ENCODE results near the gene AKAP6. TPM values are rescaled to one million over a fixed set of nuclear protein-coding genes. Genes with fewer than 3 reads are reported as not detected.
"Not testable (repeated sequence)": the region's sequence is repeated elsewhere in the genome, so short reads cannot be mapped to it uniquely, and the experiment has no call there.

Gene AKAP6
- total RNA-seq, 1 donor from 2014 or later: 7.7 TPM

DNA sequence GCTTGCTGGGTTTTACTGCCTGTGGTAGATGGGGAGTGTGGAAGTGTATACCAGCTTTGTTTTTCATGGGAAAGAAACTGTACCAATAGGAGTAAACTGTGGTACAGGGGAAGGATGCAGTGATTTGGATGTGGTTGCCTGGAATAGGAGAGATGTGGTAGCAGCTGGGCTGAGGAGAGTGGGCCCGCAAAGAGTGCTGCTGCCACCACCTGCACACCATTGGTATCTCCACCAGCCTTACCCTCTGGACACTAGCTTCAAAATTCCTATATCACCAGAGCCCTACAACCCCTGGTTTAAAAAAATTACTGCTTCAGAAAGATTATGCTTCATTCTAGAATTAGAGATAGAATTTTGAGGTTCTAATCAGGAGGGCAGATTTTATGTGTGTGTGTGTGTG, 53.6 kb downstream of the AKAP6 start:
- Histone ChIP-seq H3K27me3 (no peaks in the 10 kb centered on the region), H3K9me3 (no peaks in the 10 kb centered on the region), H3K36me3 (no peaks in the 10 kb centered on the region), H3K27ac (no peak overlapping the region), H3K4me3 (no peak overlapping the region), H3K4me1 (no peaks in the 10 kb centered on the region)
- DNase-seq (no peak), ATAC-seq (no peak)
- intact Hi-C loops (cut with DNase I): no loop called here
- TF ChIP-seq, protein P1, sequence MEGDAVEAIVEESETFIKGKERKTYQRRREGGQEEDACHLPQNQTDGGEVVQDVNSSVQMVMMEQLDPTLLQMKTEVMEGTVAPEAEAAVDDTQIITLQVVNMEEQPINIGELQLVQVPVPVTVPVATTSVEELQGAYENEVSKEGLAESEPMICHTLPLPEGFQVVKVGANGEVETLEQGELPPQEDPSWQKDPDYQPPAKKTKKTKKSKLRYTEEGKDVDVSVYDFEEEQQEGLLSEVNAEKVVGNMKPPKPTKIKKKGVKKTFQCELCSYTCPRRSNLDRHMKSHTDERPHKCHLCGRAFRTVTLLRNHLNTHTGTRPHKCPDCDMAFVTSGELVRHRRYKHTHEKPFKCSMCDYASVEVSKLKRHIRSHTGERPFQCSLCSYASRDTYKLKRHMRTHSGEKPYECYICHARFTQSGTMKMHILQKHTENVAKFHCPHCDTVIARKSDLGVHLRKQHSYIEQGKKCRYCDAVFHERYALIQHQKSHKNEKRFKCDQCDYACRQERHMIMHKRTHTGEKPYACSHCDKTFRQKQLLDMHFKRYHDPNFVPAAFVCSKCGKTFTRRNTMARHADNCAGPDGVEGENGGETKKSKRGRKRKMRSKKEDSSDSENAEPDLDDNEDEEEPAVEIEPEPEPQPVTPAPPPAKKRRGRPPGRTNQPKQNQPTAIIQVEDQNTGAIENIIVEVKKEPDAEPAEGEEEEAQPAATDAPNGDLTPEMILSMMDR (IDR thresholded peaks at IDR 0.05): no peak

DNA sequence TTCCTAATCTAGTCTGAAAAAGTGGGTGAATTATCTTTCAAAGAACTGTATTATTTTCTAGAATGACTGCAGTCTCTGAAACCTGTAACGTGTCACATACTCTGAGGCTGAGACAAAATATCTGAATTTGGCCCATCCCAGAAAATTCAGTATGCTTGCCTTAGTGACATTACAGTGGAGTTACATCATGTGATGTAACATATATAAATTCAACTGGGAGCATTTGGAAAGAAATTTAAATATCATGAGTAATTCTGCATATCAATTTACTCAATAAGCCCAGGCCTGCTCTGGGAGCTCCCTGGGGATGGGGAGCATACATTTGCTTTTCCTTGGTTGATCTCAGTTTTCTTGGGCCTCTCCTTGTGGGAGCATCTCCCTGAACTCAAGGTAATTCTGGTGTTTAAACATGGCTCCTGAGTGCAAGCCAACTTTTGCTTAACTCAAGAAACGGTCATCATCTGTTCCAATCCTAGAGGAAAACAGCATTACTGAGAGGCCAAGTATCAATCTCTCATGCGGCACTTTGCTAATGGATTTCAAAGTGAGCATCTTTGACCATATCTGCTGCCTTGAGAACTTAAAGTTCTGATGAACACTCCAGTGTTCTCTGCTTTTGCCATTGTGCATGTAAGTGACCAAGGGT, 54.4 kb downstream of the AKAP6 start:
- Histone ChIP-seq H3K4me1 (no peaks in the 10 kb centered on the region), H3K27ac (no peak overlapping the region), H3K9me3 (no peaks in the 10 kb centered on the region), H3K27me3 (no peaks in the 10 kb centered on the region), H3K36me3 (no peaks in the 10 kb centered on the region), H3K4me3 (no peak overlapping the region)
- intact Hi-C loops (cut with DNase I): no loop called here
- DNase-seq (no peak), ATAC-seq (no peak)
- TF ChIP-seq, protein P1 (IDR thresholded peaks at IDR 0.05): no peak

DNA sequence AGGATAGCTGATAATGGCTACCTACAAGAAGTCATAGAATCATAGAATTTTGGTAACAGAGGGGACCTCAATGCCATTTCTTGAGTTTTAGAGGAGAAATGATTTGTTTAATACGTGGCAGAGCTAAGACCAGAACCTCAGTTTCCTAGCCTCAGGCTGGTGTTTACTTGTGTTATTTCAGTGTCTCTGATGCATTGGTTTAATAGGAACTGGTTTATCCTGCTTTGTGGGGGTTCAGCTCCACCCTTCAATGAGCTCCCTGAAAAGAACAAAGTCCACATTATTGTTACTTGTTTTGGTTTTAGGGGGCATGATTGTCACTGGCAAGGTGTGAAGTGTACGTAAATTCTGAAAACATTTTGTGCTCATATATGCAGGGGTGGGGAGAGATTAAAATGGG, 55.4 kb downstream of the AKAP6 start:
- Histone ChIP-seq H3K4me3 (no peak overlapping the region), H3K27me3 (no peaks in the 10 kb centered on the region), H3K4me1 (no peaks in the 10 kb centered on the region), H3K9me3 (no peaks in the 10 kb centered on the region), H3K36me3 (no peaks in the 10 kb centered on the region), H3K27ac (no peak overlapping the region)
- no peak for ATAC-seq
- intact Hi-C loops (cut with DNase I): no loop called here
- TF ChIP-seq, protein P1 (IDR thresholded peaks at IDR 0.05): no peak
- DNase-seq: no peak

DNA sequence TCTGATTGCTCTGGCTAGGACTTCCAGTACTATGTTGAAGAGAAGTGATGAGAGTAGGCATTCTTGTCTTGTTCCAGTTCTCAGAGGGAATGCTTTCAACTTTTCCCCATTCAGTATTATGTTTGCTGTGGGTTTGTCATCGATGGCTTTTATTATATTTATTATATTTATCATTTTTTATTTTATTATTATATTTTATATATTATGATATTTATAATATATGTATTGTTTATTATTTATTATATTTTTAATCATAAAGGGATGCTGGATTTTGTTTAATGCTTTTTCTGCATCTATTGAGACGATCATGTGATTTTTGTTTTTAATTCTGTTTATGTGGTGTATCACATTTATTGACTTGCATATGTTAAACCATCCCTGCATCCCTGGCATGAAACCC, 58.2 kb downstream of the AKAP6 start:
- H3K27ac ChIP-seq; H3K9me3 ChIP-seq; H3K4me1 ChIP-seq; DNase-seq; H3K4me3 ChIP-seq; ATAC-seq; H3K27me3 ChIP-seq; intact Hi-C loops (cut with DNase I); H3K36me3 ChIP-seq: not testable (repeated sequence)

DNA sequence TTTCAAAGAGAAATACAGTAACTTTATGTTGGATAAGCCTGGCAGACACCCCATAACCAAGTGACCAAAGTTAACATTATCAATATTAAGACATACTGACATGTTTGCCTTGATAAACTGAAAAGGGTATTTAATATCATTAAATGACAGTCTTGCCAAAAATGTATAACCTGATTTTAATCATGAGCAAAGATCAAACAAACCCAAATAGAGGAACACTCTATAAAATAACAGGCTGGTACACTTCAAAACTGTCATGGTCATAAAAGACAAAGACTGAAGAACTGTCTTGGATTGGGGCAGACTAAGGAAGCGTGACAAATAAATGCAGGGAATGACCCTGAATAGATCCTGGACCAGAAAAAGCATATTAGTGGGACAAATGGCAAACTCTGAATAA, 64.0 kb downstream of the AKAP6 start:
- Histone ChIP-seq H3K4me1 (no peaks in the 10 kb centered on the region), H3K4me3 (no peak overlapping the region), H3K27me3 (no peaks in the 10 kb centered on the region), H3K36me3 (no peaks in the 10 kb centered on the region), H3K9me3 (no peaks in the 10 kb centered on the region), H3K27ac (no peak overlapping the region)
- ATAC-seq (no peak), DNase-seq (no peak)
- TF ChIP-seq, protein P1 (IDR thresholded peaks at IDR 0.05): no peak
- intact Hi-C loops (cut with DNase I): no loop called here

DNA sequence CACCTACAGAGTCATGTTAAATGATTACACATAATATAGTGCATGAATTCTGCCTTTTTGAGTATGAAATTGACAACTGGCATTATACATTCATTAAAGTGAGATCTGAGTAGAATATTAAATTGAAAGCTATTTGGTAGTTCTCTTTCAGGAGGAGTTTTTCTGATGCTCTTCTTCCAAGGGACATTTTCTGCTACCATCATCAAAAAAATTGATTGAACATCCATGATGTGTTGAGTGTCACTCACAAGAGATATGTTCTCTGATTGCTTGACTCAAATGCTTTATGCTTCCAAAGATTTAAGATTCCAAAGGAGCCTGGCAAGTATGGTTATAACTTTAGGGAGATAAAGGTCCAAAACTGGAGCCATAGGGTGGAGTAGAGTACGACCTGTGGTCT, 64.9 kb downstream of the AKAP6 start:
- no peak for ATAC-seq
- intact Hi-C loops (cut with DNase I): no loop called here
- TF ChIP-seq, protein P1 (IDR thresholded peaks at IDR 0.05): no peak

More for the DNA sequence above, 64.9 kb downstream of the AKAP6 start:
- Histone ChIP-seq H3K36me3 (no peaks in the 10 kb centered on the region), H3K4me1 (no peaks in the 10 kb centered on the region), H3K27ac (no peak overlapping the region), H3K4me3 (no peak overlapping the region), H3K9me3 (no peaks in the 10 kb centered on the region), H3K27me3 (no peaks in the 10 kb centered on the region)
- no peak for DNase-seq
